HepG2 (cell line): ENCODE measurements around the gene GPC3. TPM values are rescaled to one million over a fixed set of nuclear protein-coding genes. Genes with fewer than 3 reads are reported as not detected.

Source experiments
- ATAC-seq: fragments of 200-7000 bp; cut with Tn5 transposase; 3 replicates; pipeline ENCODE4 v1.9.1; 2020; ENCODE audit warnings: mild to moderate bottlenecking, moderate library complexity
- BruUV-seq: library from RNA; stranded (reverse); fragments of 400-500 nt; replicated peaks from 2 replicates; lab custom pipeline; 2021; lab: Mats Ljungman, UMichigan
- CTCF ChIA-PET: fragments of 300-600 bp; formaldehyde crosslinking; extraction: SDS; loops from one replicate; lab custom pipeline; 2021; ENCODE audit warnings: low total read pairs, inconsistent platforms, low intra/inter-chr PET ratio; lab: Yijun Ruan, JAX
- POLR2A ChIA-PET: fragments of 350-600 bp; sonication (Branson Sonifier 250); formaldehyde crosslinking; loops from one replicate; lab custom pipeline; 2020; ENCODE audit warnings: antibody characterized with exemption, inconsistent platforms; lab: Yijun Ruan, JAX
- DNase-seq: peaks from one replicate; pipeline ENCODE4 v3.0.0-alpha.2; 2015; ENCODE audit warnings: low spot score
- FAIRE-seq: peaks from 3 replicates; lab custom pipeline; 2011; peaks lifted over from hg19 to GRCh38; lab: Jason Lieb, UNC
- H2AFZ ChIP-seq: one replicate; pipeline ENCODE4 v1.6.1; 2011; ENCODE audit warnings: low read length, inconsistent platforms
- H3K27ac ChIP-seq: fragments of 300-600 bp; 3 replicates; pipeline ENCODE4 v1.8.0; 2011; ENCODE audit warnings: mixed run types, mild to moderate bottlenecking, mixed read lengths, low read length, inconsistent platforms; ENCODE audit not compliant: insufficient read depth; ENCODE audit errors: extremely low read length
- H3K27me3 ChIP-seq, 2 experiments: fragments of 200-600 bp in 1 of 2; 2 replicates in 1 of 2; 3 replicates in 1 of 2; pipeline versions ENCODE4 v1.6.0 to v1.8.0; 2011; ENCODE audit warnings: low read length in 2 of 2, mild to moderate bottlenecking in 2 of 2, moderate library complexity in 2 of 2, inconsistent platforms in 1 of 2; ENCODE audit not compliant: insufficient read depth in 2 of 2, control insufficient read depth in 1 of 2
- H3K36me3 ChIP-seq, 2 experiments: fragments of 200-600 bp in 1 of 2; replicated peaks in 1 of 2; 2 replicates in 1 of 2; 3 replicates in 1 of 2; pipeline versions ENCODE4 v1.5.1 to v1.8.0; 2011; ENCODE audit warnings: low read length in 2 of 2, inconsistent platforms in 1 of 2; ENCODE audit not compliant: insufficient read depth in 2 of 2, control insufficient read depth in 1 of 2
- H3K4me1 ChIP-seq: 2 replicates; pipeline ENCODE4 v1.5.1; 2012; ENCODE audit warnings: low read length, inconsistent platforms; ENCODE audit not compliant: insufficient read depth
- H3K4me2 ChIP-seq: 2 replicates; pipeline ENCODE4 v1.6.0; 2011; ENCODE audit warnings: low read depth, low read length, inconsistent platforms
- H3K4me3 ChIP-seq, 3 experiments: fragments of 200-600 bp in 1 of 3; sonication (generic), shearing (Covaris generic) in 1 of 3; replicated peaks in 1 of 3; 2 replicates each; pipeline ENCODE4 v1.5.1; 2011 to 2016; ENCODE audit warnings: low read length in 3 of 3, inconsistent platforms in 2 of 3, low read depth in 2 of 3, mild to moderate bottlenecking in 2 of 3, control low read depth in 1 of 3, mixed read lengths in 1 of 3; ENCODE audit not compliant: insufficient read depth in 1 of 3
- H3K79me2 ChIP-seq: one replicate; pipeline ENCODE4 v1.6.1; 2011; ENCODE audit warnings: low read length, inconsistent platforms; ENCODE audit not compliant: insufficient read depth
- H3K9ac ChIP-seq: 2 replicates; pipeline ENCODE4 v1.6.0; 2011; ENCODE audit warnings: mild to moderate bottlenecking, low read depth, low read length, inconsistent platforms; ENCODE audit not compliant: insufficient read depth
- H3K9me3 ChIP-seq: 2 replicates; pipeline ENCODE4 v1.5.1; 2012; ENCODE audit warnings: mild to moderate bottlenecking, low read length
- H4K20me1 ChIP-seq: 2 replicates; pipeline ENCODE4 v1.6.0; 2011; ENCODE audit warnings: inconsistent platforms, mild to moderate bottlenecking, low read length, moderate library complexity; ENCODE audit not compliant: insufficient read depth
- AGO2 ChIP-seq: fragments of 200-400 bp; formaldehyde crosslinking; optimal IDR thresholded peaks from 2 replicates; pipeline ENCODE3; 2017; ENCODE audit warnings: mild to moderate bottlenecking, low read depth, low read length, moderate library complexity
- HMG20B ChIP-seq: conservative IDR thresholded peaks from 2 replicates; pipeline ENCODE4 v1.6.1; 2016; ENCODE audit warnings: missing genetic modification reagents, missing compliant biosample characterization
- HNRNPK ChIP-seq: fragments of 200-400 bp; formaldehyde crosslinking; IDR thresholded peaks from 2 replicates; pipeline ENCODE4 v1.6.1; 2018; ENCODE audit warnings: low read length, low read depth, moderate library complexity, mild to moderate bottlenecking; ENCODE audit not compliant: poor library complexity, severe bottlenecking
- KDM5A ChIP-seq: fragments of 200-600 bp; sonication (generic); IDR thresholded peaks from 2 replicates; pipeline ENCODE4 v1.7.0; 2018; ENCODE audit warnings: antibody characterized with exemption, mild to moderate bottlenecking, low read length, borderline replicate concordance
- LBX2 ChIP-seq: sonication (generic); formaldehyde crosslinking; IDR thresholded peaks from 2 replicates; pipeline ENCODE4 v1.5.0; 2020; ENCODE audit warnings: missing genetic modification reagents, mild to moderate bottlenecking, borderline replicate concordance
- POLR2A ChIP-seq, 2 experiments: IDR thresholded peaks; 2 replicates each; pipeline ENCODE4 v1.6.1; 2011; ENCODE audit warnings: low read depth in 2 of 2, low read length in 2 of 2, mild to moderate bottlenecking in 1 of 2, moderate library complexity in 1 of 2; ENCODE audit not compliant: insufficient read depth in 1 of 2
- RBM22 ChIP-seq: fragments of 200-400 bp; formaldehyde crosslinking; optimal IDR thresholded peaks from 2 replicates; pipeline ENCODE3; 2017; ENCODE audit warnings: mild to moderate bottlenecking, low read length, moderate library complexity
- REL ChIP-seq: sonication (generic); formaldehyde crosslinking; conservative IDR thresholded peaks from 2 replicates; pipeline ENCODE4 v1.8.0; 2022; ENCODE audit warnings: mild to moderate bottlenecking, missing genetic modification reagents, moderate library complexity
- SKI ChIP-seq: fragments of 450-650 bp; IDR thresholded peaks from one replicate; pipeline ENCODE4 v1.6.1; 2018; ENCODE audit warnings: mild to moderate bottlenecking; ENCODE audit not compliant: partially characterized antibody
- SRSF9 ChIP-seq: fragments of 200-400 bp; formaldehyde crosslinking; IDR thresholded peaks from 2 replicates; pipeline ENCODE4 v1.6.1; 2018; ENCODE audit warnings: borderline replicate concordance, mild to moderate bottlenecking, low read depth, low read length; ENCODE audit not compliant: insufficient read depth, poor library complexity, severe bottlenecking
- SSRP1 ChIP-seq: IDR thresholded peaks from 2 replicates; pipeline ENCODE4 v1.6.1; 2016; ENCODE audit warnings: control low read depth
- ZNF180 ChIP-seq: sonication (generic); formaldehyde crosslinking; IDR thresholded peaks from 2 replicates; pipeline ENCODE4 v1.4.0; 2020; ENCODE audit warnings: low read depth, missing genetic modification reagents, borderline replicate concordance
- ZNF672 ChIP-seq: sonication (generic); formaldehyde crosslinking; IDR thresholded peaks from 2 replicates; pipeline ENCODE4 v1.8.1; 2022; ENCODE audit warnings: missing genetic modification reagents
- WGBS: methylation state at CpG from one replicate; pipeline ENCODE4 v1.1.6; 2017; ENCODE audit warnings: low lambda C conversion rate; 5-methylcytosine and 5-hydroxymethylcytosine counted together
- in situ Hi-C: cut with HindIII; loops from 2 replicates; pipeline ENCODE4 v1.10.0; 2017; ENCODE audit warnings: low pct_unique_long_range_greater_than_20kb; ENCODE audit not compliant: extremely low pct_ligation_motif_present
- intact Hi-C: fragments of 100-400 bp; cut with micrococcal nuclease; formaldehyde crosslinking; loops from one replicate; pipeline ENCODE4 v1.10.0; 2022; ENCODE audit not compliant: unreplicated experiment
- polyA plus RNA-seq, 8 experiments: library from polyadenylated mRNA; depleted of rRNA in 3 of 8; stranded (reverse) in 7 of 8; unstranded in 1 of 8; fragments of >200 nt; fragmentation: Illumina TruSeq in 4 of 8; extraction: Trizol in 4 of 8; gene quantifications; 2 replicates each; pipeline versions ENCODE4 v1.2.1 to v1.2.3, GENCODE V29; 2011 to 2016; ENCODE audit warnings: low read depth in 4 of 8, missing spikeins in 1 of 8, mixed read lengths in 1 of 8; ENCODE audit not compliant: insufficient read depth in 1 of 8
- total RNA-seq, 5 experiments: library from RNA; depleted of rRNA; stranded (reverse); fragments of >200 nt; fragmentation: Illumina TruSeq; extraction: Trizol; gene quantifications; 2 replicates each; pipeline ENCODE4 v1.2.3, GENCODE V29; 2016; ENCODE audit warnings: low read depth in 1 of 5
- TF ChIP-seq, protein P1 (sequence below): sonication (generic); formaldehyde crosslinking; IDR thresholded peaks from 2 replicates; pipeline ENCODE4 v1.8.1; 2022; ENCODE audit warnings: low read depth, mild to moderate bottlenecking, missing genetic modification reagents

Gene GPC3
- total and polyA plus RNA-seq, 2 of the 13 experiments (the other 11 are each of a cell fraction or from before 2014, with no cell fraction given) = 1,799 to 3,263 TPM

- no TSS peak for BruUV-seq
- Histone ChIP-seq H3K36me3 (peaks cover 1 to 35% of the 10 kb centered on the region in 2 experiments; a peak in 4 of 5 replicates), H3K9ac (no peak overlapping the region), H4K20me1 (peaks cover 78% of the 10 kb centered on the region), H2AFZ (no peak overlapping the region), H3K27me3 (no peaks in the 10 kb centered on the region), H3K4me2 (no peak overlapping the region), H3K4me3 (no peak overlapping the region), H3K79me2 (peaks cover 99% of the 10 kb centered on the region), H3K27ac (no peak overlapping the region), H3K4me1 (peaks cover 97% of the 10 kb centered on the region), H3K9me3 (no peaks in the 10 kb centered on the region)
- 41% methylated on average over 2 of the region's 2 CpGs for WGBS
- FAIRE-seq = peak; percentile 4
- intact Hi-C loops (no loop called here), in situ Hi-C loops (no loop called here)
- no peak for DNase-seq
- no peak for ATAC-seq
- CTCF ChIA-PET = no interaction called here
- POLR2A ChIA-PET = no interaction called here
- TF ChIP-seq AGO2 = peak; percentile 34
- TF ChIP-seq ZNF672 (CRISPR knock-in tag) = no peak
- peak; percentile 99 for TF ChIP-seq RBM22
These were observed 25.4 kb downstream of the GPC3 start for GRCh38 chrX:133959972-133960371.

DNA sequence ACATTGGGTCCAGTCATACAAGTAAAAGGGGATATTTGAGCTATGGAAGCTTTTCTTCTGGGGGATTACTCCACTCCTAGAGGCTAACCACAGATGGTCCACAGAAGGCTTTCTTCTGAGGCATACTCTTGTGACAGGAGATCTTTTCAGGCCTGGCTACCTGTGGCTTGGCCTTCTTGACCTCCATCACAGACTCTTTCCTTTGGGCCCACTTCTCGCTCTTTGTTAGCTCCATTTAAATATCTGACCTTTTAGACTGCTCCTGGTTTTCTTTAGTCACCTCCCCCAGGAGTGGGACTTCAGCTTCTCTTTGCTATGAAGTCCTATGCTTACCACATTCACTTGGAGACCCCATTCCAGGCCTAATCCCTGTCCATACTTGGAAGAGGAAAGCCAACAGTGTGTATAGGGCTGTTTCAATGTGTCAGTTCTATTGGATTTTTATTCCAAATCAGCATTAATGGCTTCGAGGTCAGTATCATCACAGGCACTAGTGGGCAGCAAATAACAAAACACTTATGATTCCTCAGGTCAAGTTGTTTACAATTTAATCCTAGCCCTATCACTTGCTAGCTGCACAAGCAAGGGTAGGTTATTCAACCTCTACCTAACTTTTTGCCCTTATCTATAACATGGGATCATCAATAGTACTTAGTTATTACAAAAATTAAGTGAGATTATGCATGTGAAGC is 26.3 kb downstream of the GPC3 start:
- Histone ChIP-seq H3K36me3 (peaks cover 3 to 35% of the 10 kb centered on the region in 2 experiments; a peak in 4 of 5 replicates), H3K27ac (no peak overlapping the region), H4K20me1 (peaks cover 76% of the 10 kb centered on the region), H3K4me3 (no peak overlapping the region), H3K27me3 (no peaks in the 10 kb centered on the region), H3K9ac (no peak overlapping the region), H3K79me2 (peaks cover 96% of the 10 kb centered on the region), H3K4me1 (peaks cover 92% of the 10 kb centered on the region), H3K4me2 (no peak overlapping the region), H2AFZ (no peak overlapping the region), H3K9me3 (no peaks in the 10 kb centered on the region)
- peak; percentile 8; the same call in 2 of the 3 replicates for ATAC-seq
- DNase-seq = no peak
- ChIA-PET CTCF (no interaction called here), POLR2A (interaction anchor here (1.1 kb wide), 1 partner anchor 51 kb away, joined by 6 read pairs; no protein-coding TSS in a partner anchor)
- intact Hi-C loops = no loop called here
- no peak for FAIRE-seq
- TSS peak; percentile 0 for BruUV-seq
- WGBS = 67% methylated on average over 2 of the region's 2 CpGs
- in situ Hi-C loops = no loop called here
- TF ChIP-seq, protein P1, sequence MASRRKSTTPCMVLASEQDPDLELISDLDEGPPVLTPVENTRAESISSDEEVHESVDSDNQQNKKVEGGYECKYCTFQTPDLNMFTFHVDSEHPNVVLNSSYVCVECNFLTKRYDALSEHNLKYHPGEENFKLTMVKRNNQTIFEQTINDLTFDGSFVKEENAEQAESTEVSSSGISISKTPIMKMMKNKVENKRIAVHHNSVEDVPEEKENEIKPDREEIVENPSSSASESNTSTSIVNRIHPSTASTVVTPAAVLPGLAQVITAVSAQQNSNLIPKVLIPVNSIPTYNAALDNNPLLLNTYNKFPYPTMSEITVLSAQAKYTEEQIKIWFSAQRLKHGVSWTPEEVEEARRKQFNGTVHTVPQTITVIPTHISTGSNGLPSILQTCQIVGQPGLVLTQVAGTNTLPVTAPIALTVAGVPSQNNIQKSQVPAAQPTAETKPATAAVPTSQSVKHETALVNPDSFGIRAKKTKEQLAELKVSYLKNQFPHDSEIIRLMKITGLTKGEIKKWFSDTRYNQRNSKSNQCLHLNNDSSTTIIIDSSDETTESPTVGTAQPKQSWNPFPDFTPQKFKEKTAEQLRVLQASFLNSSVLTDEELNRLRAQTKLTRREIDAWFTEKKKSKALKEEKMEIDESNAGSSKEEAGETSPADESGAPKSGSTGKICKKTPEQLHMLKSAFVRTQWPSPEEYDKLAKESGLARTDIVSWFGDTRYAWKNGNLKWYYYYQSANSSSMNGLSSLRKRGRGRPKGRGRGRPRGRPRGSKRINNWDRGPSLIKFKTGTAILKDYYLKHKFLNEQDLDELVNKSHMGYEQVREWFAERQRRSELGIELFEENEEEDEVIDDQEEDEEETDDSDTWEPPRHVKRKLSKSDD (CRISPR knock-in tag) = no peak
- TF ChIP-seq REL (CRISPR knock-in tag) = no peak
- peak; percentile 85 for TF ChIP-seq RBM22
- TF ChIP-seq SRSF9 = no peak
- TF ChIP-seq SKI = no peak
- TF ChIP-seq POLR2A (IDR thresholded peaks at IDR 0.05; ENCODE audit: insufficient read depth in 1 of 2, low read depth in 2 of 2, low read length in 2 of 2) = peak; percentile 19 to 59; a peak in 1 of 4 replicates
- TF ChIP-seq LBX2 (CRISPR knock-in tag) = no peak
- 0 out of 2 replicates have a peak, but pooled peaks have one; percentile 17 for TF ChIP-seq SSRP1 (CRISPR knock-in tag)
- TF ChIP-seq ZNF180 (CRISPR knock-in tag) = no peak
- no peak for TF ChIP-seq HMG20B (CRISPR knock-in tag)
- no peak for TF ChIP-seq HNRNPK
- TF ChIP-seq KDM5A = no peak
